Lung (tissue), 16 donors: ENCODE results near the gene C2orf49. TPM values are rescaled to one million over a fixed set of nuclear protein-coding genes. Genes with fewer than 3 reads are reported as not detected.

Experiments used
- ATAC-seq: fragments of 200-7000 bp; cut with Tn5 transposase; one replicate; pipeline ENCODE4 v1.9.1; 2020; ENCODE audit warnings: moderate number of reproducible peaks; ENCODE audit not compliant: insufficient read depth, low FRiP score
- DNase-seq, 3 donors: peaks; one replicate each; pipeline ENCODE4 v3.0.0-alpha.2; 2013 to 2017
- H3K27ac ChIP-seq, 2 donors: one replicate each; pipeline ENCODE4 v1.5.1; 2013; ENCODE audit warnings: mild to moderate bottlenecking in 2 of 2, moderate library complexity in 2 of 2, control low read depth in 1 of 2, inconsistent platforms in 1 of 2, low read depth in 1 of 2, low read length in 1 of 2
- H3K27me3 ChIP-seq, 3 donors: one replicate each; pipeline ENCODE4 v1.5.1; 2013; ENCODE audit warnings: low read length in 2 of 3; ENCODE audit not compliant: control insufficient read depth in 3 of 3, insufficient read depth in 3 of 3
- H3K36me3 ChIP-seq, 4 donors: one replicate each; pipeline ENCODE4 v1.5.1; 2013; ENCODE audit warnings: low read length in 4 of 4, mild to moderate bottlenecking in 1 of 4, moderate library complexity in 1 of 4; ENCODE audit not compliant: control insufficient read depth in 4 of 4, insufficient read depth in 4 of 4
- H3K4me1 ChIP-seq, 5 donors: one replicate each; pipeline ENCODE4 v1.5.1; 2013; ENCODE audit warnings: low read length in 5 of 5, mild to moderate bottlenecking in 2 of 5, moderate library complexity in 1 of 5; ENCODE audit not compliant: control insufficient read depth in 5 of 5, insufficient read depth in 5 of 5
- H3K4me3 ChIP-seq: one replicate; pipeline ENCODE4 v1.5.1; 2013; ENCODE audit warnings: mild to moderate bottlenecking, control low read depth, moderate library complexity
- H3K9ac ChIP-seq, 2 donors: one replicate each; pipeline ENCODE4 v1.5.1; 2013; ENCODE audit warnings: low read length in 2 of 2, control low read depth in 1 of 2; ENCODE audit not compliant: insufficient read depth in 1 of 2
- H3K9me3 ChIP-seq, 4 donors: one replicate each; pipeline ENCODE4 v1.5.1; 2013; ENCODE audit warnings: low read length in 3 of 4, mild to moderate bottlenecking in 1 of 4, moderate library complexity in 1 of 4; ENCODE audit not compliant: control insufficient read depth in 4 of 4, insufficient read depth in 3 of 4
- WGBS, 2 donors: extraction: QIAGEN DNeasy Blood & Tissue Kit; methylation state at CpG; one replicate each; pipeline ENCODE4 v1.1.7; 2013; 5-methylcytosine and 5-hydroxymethylcytosine counted together
- long read RNA-seq, 5 donors: transcript quantifications; one replicate each; lab custom pipeline, GENCODE V29; 2026
- polyA plus RNA-seq, 2 donors: library from polyadenylated mRNA; stranded (reverse); fragments of 200-250 nt; gene quantifications; one replicate each; pipeline ENCODE4 v1.2.1, GENCODE V29; 2013
- total RNA-seq, 2 donors: library from RNA; depleted of rRNA in 1 of 2; stranded (reverse); fragments of >200 nt in 1 of 2; gene quantifications; one replicate each; pipeline ENCODE4 v1.2.1, GENCODE V29; 2014 to 2021
- TF ChIP-seq, protein P1 (sequence below): IDR thresholded peaks from 2 replicates; pipeline ENCODE4 v1.5.1; 2012; ENCODE audit warnings: mild to moderate bottlenecking; ENCODE audit errors: control extremely low read depth, extremely low read depth
- donor health status: control.
- donor health status: control.
- donor health status: Bipolar disorder and iron deficiency.
- donor health status: healthy.
- donor health status: DM: yes; HTN: yes; CAD: no.

Gene C2orf49
- total RNA-seq (10 to 100 TPM; 12.3 to 18.7 TPM), polyA plus RNA-seq (1 to 10 TPM; 7.6 to 9.0 TPM)
- long read RNA-seq, donor 1, full-length matches to known transcripts, result 12 of 12 reads
- long read RNA-seq, donor 1, partial matches to known transcripts, result 0 of 12 reads
- long read RNA-seq, donor 1, other reads (novel, unspliced or antisense), result 0 of 12 reads
- long read RNA-seq, donor 2, full-length matches to known transcripts, result 5 of 5 reads
- long read RNA-seq, donor 2, partial matches to known transcripts, result 0 of 5 reads
- long read RNA-seq, donor 2, other reads (novel, unspliced or antisense), result 0 of 5 reads
- long read RNA-seq, donor 3, full-length matches to known transcripts, result 2 of 11 reads
- long read RNA-seq, donor 3, partial matches to known transcripts, result 9 of 11 reads
- long read RNA-seq, donor 3, other reads (novel, unspliced or antisense), result 0 of 11 reads
- long read RNA-seq, donor 4, full-length matches to known transcripts, result 4 of 4 reads
- long read RNA-seq, donor 4, partial matches to known transcripts, result 0 of 4 reads
- long read RNA-seq, donor 4, other reads (novel, unspliced or antisense), result 0 of 4 reads
- long read RNA-seq, donor 5, full-length matches to known transcripts, result 8 of 8 reads
- long read RNA-seq, donor 5, partial matches to known transcripts, result 0 of 8 reads
- long read RNA-seq, donor 5, other reads (novel, unspliced or antisense), result 0 of 8 reads

DNA sequence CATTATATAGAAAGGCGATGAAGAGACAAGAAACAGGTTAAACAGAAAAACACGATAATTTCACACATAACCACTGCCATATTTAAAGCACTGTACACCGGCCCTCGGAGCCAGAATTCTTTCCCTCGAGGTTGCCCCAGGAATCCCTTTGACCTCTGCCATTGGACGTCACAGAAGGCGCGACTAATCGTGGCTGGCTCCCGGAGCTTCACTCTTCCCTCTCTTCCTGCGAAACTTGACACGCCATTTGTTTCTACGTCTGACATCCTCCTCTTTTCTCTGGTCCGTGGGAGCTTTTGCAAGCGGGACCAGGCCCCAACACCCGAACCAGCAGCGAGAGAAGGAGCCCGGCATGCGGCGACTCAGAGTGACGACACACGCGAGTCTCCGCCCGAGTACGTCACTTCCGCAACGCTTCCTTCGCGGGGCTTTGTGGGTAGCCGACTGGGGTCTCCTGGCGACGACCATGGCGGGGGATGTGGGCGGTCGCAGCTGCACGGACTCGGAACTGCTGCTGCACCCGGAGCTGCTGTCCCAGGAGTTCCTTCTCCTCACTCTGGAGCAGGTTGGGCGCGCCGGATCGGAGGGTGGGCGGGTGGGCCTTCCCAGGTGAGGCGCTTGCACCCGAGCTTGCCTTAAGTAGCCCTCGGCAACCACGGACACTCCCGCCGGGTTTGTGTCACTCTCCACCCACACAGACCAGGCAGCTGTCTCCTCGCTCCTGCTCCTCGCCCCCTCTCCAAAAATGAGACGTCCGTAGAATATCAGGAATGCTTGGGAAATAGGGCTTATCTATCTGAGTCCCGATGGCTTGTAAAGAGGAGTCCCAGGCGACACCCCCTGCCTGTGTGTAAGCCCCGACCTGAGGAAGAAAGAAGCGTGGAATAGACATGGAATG is at the start of gene C2orf49:
TSS of gene C2orf49 (plus strand) at position 419 of the 898 bp plus-strand sequence. CDS start at position 467, 48 bp downstream.
- TF ChIP-seq, protein P1, sequence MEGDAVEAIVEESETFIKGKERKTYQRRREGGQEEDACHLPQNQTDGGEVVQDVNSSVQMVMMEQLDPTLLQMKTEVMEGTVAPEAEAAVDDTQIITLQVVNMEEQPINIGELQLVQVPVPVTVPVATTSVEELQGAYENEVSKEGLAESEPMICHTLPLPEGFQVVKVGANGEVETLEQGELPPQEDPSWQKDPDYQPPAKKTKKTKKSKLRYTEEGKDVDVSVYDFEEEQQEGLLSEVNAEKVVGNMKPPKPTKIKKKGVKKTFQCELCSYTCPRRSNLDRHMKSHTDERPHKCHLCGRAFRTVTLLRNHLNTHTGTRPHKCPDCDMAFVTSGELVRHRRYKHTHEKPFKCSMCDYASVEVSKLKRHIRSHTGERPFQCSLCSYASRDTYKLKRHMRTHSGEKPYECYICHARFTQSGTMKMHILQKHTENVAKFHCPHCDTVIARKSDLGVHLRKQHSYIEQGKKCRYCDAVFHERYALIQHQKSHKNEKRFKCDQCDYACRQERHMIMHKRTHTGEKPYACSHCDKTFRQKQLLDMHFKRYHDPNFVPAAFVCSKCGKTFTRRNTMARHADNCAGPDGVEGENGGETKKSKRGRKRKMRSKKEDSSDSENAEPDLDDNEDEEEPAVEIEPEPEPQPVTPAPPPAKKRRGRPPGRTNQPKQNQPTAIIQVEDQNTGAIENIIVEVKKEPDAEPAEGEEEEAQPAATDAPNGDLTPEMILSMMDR, result no peak
- DNase-seq (peak; percentile 94 to 97 (median 95)), ATAC-seq (peak; percentile 96)
- Histone ChIP-seq H3K4me1 (peaks cover 4 to 24% (median 8%) of the 10 kb centered on the region in 5 donors), H3K36me3 (peaks cover 0 to 7% (median 5%) of the 10 kb centered on the region in 4 donors), H3K4me3 (peak within 1 kb of the TSS; percentile 63), H3K9ac (peak within 1 kb of the TSS; percentile 89 to 94), H3K9me3 (no peaks in the 10 kb centered on the region), H3K27ac (peak within 1 kb of the TSS; percentile 89 to 93), H3K27me3 (no peaks in the 10 kb centered on the region)
- WGBS, 2 donors, result 0% methylated on average over 58 of the region's 58 CpGs

DNA sequence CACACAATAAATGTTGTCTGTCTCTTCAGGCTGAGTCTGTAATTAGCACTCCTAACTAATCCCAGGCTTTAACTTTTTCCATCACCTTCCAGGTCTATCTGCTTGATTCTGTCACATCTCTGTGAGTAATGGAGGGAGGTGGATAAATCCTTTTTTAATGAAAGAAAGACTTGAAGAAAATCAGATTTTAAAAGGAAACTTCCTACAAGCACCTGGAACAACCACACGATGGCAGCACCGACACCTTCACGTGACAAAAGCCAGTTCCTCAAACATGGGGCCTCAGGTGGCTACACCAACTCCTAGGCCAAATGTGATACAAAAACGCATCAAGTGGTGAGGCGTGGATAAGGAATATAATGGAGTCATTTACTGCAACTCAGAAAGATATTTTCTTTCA is 49.6 kb upstream of the C2orf49 start:
- TF ChIP-seq, protein P1, result no peak
- Histone ChIP-seq H3K27ac (no peak overlapping the region), H3K4me3 (no peak overlapping the region), H3K9me3 (no peaks in the 10 kb centered on the region), H3K27me3 (no peaks in the 10 kb centered on the region), H3K36me3 (peaks cover 4 to 28% (median 4%) of the 10 kb centered on the region in 4 donors), H3K4me1 (no peaks in the 10 kb centered on the region), H3K9ac (no peak overlapping the region)
- 54 to 65% methylated on average over 5 of the region's 5 CpGs for WGBS, 2 donors
- peak in 1 of 3 donors; percentile 18 for DNase-seq
- ATAC-seq, result no peak

DNA sequence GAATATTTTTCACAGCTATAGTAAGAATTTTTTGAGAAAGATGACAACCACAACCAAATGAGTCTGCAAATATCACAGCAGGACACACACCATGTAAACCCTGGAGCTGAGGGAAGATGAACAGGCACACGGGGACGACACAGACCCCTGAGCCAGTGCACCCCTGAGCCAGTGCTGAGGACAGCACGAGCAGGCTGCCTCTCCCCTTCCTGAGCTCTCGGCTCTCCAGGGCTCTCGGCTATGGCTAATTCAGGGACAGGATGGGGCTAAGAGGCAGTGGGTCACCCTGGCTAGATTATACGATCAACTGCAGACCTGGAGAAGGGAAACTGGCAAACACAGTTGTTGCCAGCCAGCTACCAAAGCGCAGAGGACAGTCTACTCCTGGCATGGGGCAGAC is 49.2 kb upstream of the C2orf49 start:
- Histone ChIP-seq H3K9ac (no peak overlapping the region), H3K36me3 (peaks cover 4 to 30% (median 4%) of the 10 kb centered on the region in 4 donors), H3K27me3 (no peaks in the 10 kb centered on the region), H3K27ac (no peak overlapping the region), H3K4me3 (no peak overlapping the region), H3K9me3 (no peaks in the 10 kb centered on the region), H3K4me1 (no peaks in the 10 kb centered on the region)
- no peak for ATAC-seq
- no peak for DNase-seq
- WGBS, 2 donors, result 87 to 97% methylated on average over 7 of the region's 7 CpGs
- TF ChIP-seq, protein P1, result no peak
